ENCODE measurements around the gene SMAD3. TPM values are rescaled to one million over a fixed set of nuclear protein-coding genes. Genes with fewer than 3 reads are reported as not detected.

SMAD3 gene
- polyA plus RNA-seq, 1 donor from 2014 or later: 1.0 TPM

DNA sequence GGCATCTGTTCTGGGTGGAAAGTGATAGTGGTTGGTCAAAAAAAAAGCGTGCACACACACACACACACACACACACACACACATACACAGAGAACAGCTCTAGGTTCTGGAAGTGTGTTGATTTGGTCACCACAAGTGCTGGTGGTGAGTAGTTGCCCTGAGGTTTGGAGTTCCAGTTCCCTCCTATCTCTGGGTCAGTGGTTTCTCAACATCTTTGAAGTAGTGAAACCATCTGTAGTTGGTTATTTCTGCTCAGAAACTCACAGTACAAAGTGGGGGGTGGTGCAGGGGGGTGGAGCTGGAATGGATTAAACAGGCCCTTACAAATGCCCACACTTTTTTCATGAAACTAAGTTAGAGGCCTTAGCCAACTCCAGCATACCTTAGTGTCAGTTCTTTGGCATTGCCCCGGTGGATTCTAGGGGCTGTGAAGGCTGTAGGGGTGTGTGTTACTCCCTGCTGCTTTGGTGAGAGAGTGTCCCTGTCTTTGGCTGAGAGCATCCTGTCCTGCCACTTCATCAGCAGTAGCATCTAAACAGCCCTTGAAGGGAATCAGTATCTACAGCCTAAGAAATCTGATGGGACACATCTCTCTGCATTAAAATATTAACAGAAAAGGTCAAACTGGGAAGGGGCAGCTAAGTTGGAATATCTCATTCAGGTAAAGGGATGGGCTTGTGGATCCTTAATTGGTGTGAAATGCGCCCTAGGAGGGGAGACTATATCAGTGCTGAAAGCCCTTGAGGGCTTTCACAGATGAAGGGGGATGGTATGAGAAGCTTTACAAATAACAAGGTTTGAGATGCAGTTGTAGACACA lies 20.6 kb downstream of the SMAD3 start:
- H3F3A ChIP-seq (ENCODE audit: insufficient read depth, low read length, poor library complexity, severe bottlenecking): no peaks in the 10 kb centered on the region
- no peaks in the 10 kb centered on the region for H3K27me3 ChIP-seq (ENCODE audit: insufficient read depth, low read depth, low read length)
- H3K9me3 ChIP-seq (ENCODE audit: low read length): no peaks in the 10 kb centered on the region
- H3K4me2 ChIP-seq (ENCODE audit: low read length): no peak overlapping the region
- no peaks in the 10 kb centered on the region for H3K9me2 ChIP-seq (ENCODE audit: insufficient read depth, low read length)
- H3K9ac ChIP-seq (ENCODE audit: low read length): no peak overlapping the region
- no peaks in the 10 kb centered on the region for H3K36me3 ChIP-seq (ENCODE audit: insufficient read depth, low read length)
- TF ChIP-seq EP300 (conservative IDR thresholded peaks at IDR 0.05; ENCODE audit: poor library complexity, severe bottlenecking) (no peak), POLR2AphosphoS5 (IDR thresholded peaks at IDR 0.05) (no peak), EZH2 (IDR thresholded peaks at IDR 0.05; ENCODE audit: borderline replicate concordance, insufficient read depth, low read length, poor library complexity, severe bottlenecking) (no peak)
- TF ChIP-seq, protein P1, sequence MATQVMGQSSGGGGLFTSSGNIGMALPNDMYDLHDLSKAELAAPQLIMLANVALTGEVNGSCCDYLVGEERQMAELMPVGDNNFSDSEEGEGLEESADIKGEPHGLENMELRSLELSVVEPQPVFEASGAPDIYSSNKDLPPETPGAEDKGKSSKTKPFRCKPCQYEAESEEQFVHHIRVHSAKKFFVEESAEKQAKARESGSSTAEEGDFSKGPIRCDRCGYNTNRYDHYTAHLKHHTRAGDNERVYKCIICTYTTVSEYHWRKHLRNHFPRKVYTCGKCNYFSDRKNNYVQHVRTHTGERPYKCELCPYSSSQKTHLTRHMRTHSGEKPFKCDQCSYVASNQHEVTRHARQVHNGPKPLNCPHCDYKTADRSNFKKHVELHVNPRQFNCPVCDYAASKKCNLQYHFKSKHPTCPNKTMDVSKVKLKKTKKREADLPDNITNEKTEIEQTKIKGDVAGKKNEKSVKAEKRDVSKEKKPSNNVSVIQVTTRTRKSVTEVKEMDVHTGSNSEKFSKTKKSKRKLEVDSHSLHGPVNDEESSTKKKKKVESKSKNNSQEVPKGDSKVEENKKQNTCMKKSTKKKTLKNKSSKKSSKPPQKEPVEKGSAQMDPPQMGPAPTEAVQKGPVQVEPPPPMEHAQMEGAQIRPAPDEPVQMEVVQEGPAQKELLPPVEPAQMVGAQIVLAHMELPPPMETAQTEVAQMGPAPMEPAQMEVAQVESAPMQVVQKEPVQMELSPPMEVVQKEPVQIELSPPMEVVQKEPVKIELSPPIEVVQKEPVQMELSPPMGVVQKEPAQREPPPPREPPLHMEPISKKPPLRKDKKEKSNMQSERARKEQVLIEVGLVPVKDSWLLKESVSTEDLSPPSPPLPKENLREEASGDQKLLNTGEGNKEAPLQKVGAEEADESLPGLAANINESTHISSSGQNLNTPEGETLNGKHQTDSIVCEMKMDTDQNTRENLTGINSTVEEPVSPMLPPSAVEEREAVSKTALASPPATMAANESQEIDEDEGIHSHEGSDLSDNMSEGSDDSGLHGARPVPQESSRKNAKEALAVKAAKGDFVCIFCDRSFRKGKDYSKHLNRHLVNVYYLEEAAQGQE (IDR thresholded peaks at IDR 0.05; ENCODE audit: borderline replicate concordance): no peak
- no peaks in the 10 kb centered on the region for H3K79me2 ChIP-seq (replicated peaks; ENCODE audit: insufficient read depth, low read length)
- no peak overlapping the region for H2AFZ ChIP-seq (ENCODE audit: low read depth, low read length)
- H3K27ac ChIP-seq (ENCODE audit: low read length): no peak overlapping the region
- no peak overlapping the region for H3K4me3 ChIP-seq (ENCODE audit: low read length)
- H4K20me1 ChIP-seq (ENCODE audit: insufficient read depth): no peaks in the 10 kb centered on the region

DNA sequence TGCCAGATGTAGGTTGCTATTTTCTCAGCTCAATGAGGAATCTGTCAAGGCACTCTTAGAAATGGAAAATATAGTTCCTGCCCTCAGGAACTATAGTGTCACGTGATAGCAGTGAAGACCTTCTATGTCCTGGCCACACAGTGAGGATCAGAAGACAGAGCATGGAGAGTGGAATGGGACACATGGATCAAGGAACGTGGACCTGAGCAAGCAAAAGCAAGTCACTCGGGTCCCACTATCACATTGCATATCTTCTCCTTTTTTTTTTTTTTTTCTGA lies 21.2 kb downstream of the SMAD3 start:
- no peak overlapping the region for H3K9ac ChIP-seq (ENCODE audit: low read length)
- H3K9me3 ChIP-seq (ENCODE audit: low read length): no peaks in the 10 kb centered on the region
- H3F3A ChIP-seq (ENCODE audit: insufficient read depth, low read length, poor library complexity, severe bottlenecking): no peaks in the 10 kb centered on the region
- H3K79me2 ChIP-seq (replicated peaks; ENCODE audit: insufficient read depth, low read length): no peaks in the 10 kb centered on the region
- no peaks in the 10 kb centered on the region for H3K36me3 ChIP-seq (ENCODE audit: insufficient read depth, low read length)
- no peaks in the 10 kb centered on the region for H3K27me3 ChIP-seq (ENCODE audit: insufficient read depth, low read depth, low read length)
- no peak overlapping the region for H2AFZ ChIP-seq (ENCODE audit: low read depth, low read length)
- TF ChIP-seq TAF1 (IDR thresholded peaks at IDR 0.05; ENCODE audit: low read depth) (no peak), EP300 (conservative IDR thresholded peaks at IDR 0.05; ENCODE audit: poor library complexity, severe bottlenecking) (no peak), RAD21 (conservative IDR thresholded peaks at IDR 0.05) (no peak), MXI1 (conservative IDR thresholded peaks at IDR 0.05; ENCODE audit: poor library complexity, severe bottlenecking) (no peak), POLR2AphosphoS5 (IDR thresholded peaks at IDR 0.05) (no peak), EZH2 (IDR thresholded peaks at IDR 0.05; ENCODE audit: borderline replicate concordance, insufficient read depth, low read length, poor library complexity, severe bottlenecking) (no peak), SMC3 (conservative IDR thresholded peaks at IDR 0.05; ENCODE audit: poor library complexity) (no peak)
- TF ChIP-seq, protein P2, sequence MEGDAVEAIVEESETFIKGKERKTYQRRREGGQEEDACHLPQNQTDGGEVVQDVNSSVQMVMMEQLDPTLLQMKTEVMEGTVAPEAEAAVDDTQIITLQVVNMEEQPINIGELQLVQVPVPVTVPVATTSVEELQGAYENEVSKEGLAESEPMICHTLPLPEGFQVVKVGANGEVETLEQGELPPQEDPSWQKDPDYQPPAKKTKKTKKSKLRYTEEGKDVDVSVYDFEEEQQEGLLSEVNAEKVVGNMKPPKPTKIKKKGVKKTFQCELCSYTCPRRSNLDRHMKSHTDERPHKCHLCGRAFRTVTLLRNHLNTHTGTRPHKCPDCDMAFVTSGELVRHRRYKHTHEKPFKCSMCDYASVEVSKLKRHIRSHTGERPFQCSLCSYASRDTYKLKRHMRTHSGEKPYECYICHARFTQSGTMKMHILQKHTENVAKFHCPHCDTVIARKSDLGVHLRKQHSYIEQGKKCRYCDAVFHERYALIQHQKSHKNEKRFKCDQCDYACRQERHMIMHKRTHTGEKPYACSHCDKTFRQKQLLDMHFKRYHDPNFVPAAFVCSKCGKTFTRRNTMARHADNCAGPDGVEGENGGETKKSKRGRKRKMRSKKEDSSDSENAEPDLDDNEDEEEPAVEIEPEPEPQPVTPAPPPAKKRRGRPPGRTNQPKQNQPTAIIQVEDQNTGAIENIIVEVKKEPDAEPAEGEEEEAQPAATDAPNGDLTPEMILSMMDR (IDR thresholded peaks at IDR 0.05; ENCODE audit: poor library complexity, severe bottlenecking): no peak
- TF ChIP-seq, protein P1 (IDR thresholded peaks at IDR 0.05; ENCODE audit: borderline replicate concordance): no peak
- no peak overlapping the region for H3K27ac ChIP-seq (ENCODE audit: low read length)
- no peak overlapping the region for H3K4me3 ChIP-seq (ENCODE audit: low read length)
- no peak overlapping the region for H3K4me2 ChIP-seq (ENCODE audit: low read length)
- no peaks in the 10 kb centered on the region for H3K9me2 ChIP-seq (ENCODE audit: insufficient read depth, low read length)
- no peaks in the 10 kb centered on the region for H4K20me1 ChIP-seq (ENCODE audit: insufficient read depth)

Data from neural cell (in vitro differentiated cells).